IPS-15b (cell line): ENCODE measurements around the gene CHDH.

Experiments used
- H3K27me3 ChIP-seq: one replicate; pipeline ENCODE4 v1.6.1; 2013; ENCODE audit warnings: low read length; ENCODE audit not compliant: control insufficient read depth, insufficient read depth
- H3K36me3 ChIP-seq: one replicate; pipeline ENCODE4 v1.6.1; 2013; ENCODE audit warnings: low read length; ENCODE audit not compliant: control insufficient read depth, insufficient read depth
- H3K4me1 ChIP-seq: one replicate; pipeline ENCODE4 v1.6.1; 2013; ENCODE audit warnings: mild to moderate bottlenecking, low read length; ENCODE audit not compliant: control insufficient read depth, insufficient read depth
- H3K4me3 ChIP-seq: one replicate; pipeline ENCODE4 v1.5.1; 2013; ENCODE audit warnings: low read depth, low read length
- H3K9ac ChIP-seq: one replicate; pipeline ENCODE4 v1.6.1; 2013; ENCODE audit warnings: low read depth, mild to moderate bottlenecking, low read length
- H3K9me3 ChIP-seq: one replicate; pipeline ENCODE4 v1.6.1; 2013; ENCODE audit warnings: mild to moderate bottlenecking, low read length; ENCODE audit not compliant: control insufficient read depth, insufficient read depth

The CHDH gene

DNA sequence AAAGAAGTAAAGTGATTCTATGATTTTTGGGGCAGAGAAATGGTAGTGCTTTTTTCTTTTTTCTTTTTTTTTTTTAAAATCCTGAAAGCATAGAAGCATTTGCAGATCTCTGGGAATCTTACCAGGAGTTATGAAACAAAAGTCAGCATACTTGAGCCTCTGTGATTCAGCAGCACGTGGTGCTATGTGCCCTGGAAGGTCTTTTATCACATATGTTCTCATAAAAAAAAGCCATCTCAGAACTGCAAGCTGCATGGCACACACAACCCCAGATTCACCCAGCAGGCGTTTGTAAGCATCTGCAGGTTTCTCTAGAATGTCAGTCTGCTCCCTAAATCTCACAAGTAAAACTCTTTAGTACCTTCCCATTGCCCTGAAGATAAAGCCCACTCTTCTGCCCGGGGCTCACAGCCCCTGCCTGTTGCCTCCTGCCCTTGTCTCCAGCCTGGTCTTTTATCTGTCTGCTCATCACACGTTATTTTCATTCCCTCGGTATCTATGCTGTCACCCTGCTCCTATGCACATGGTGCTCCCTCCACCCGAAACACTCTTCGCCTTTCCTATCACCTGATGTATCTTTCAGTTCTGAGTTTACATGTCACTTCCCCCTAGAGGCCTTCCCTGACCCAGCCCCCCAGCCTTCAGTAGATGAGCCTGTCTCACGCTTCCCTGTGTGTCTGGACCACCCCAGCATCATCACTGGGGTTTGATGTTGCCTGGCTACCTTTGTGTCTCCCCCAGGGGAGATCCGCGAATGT lies 72.4 kb downstream of the CHDH start:
- no peaks in the 10 kb centered on the region for H3K9me3 ChIP-seq
- H3K4me1 ChIP-seq, result peaks cover 2% of the 10 kb centered on the region
- no peak overlapping the region for H3K9ac ChIP-seq
- no peaks in the 10 kb centered on the region for H3K36me3 ChIP-seq
- H3K4me3 ChIP-seq, result no peak overlapping the region
- no peaks in the 10 kb centered on the region for H3K27me3 ChIP-seq

DNA sequence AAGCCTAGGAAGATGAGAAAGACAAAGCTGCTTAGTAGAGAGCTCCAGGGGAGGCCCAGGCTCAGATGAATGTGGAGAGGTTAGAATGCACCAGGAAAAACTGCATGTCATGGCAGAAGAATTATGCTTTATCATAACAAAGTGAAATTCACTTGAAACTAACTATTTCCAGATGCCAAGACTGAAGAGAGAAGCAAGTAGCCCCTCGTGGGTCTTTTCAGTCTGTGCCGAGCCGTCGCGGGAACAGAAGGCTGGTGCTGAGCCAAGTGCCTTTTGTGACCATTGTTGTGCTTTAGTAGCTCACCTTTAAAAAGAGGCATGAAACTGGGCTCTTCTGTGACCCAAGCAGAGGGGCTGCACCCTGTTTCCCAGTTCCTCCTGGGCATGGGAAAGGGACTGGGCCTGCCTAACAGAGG lies 73.2 kb downstream of the CHDH start:
- peaks cover 2% of the 10 kb centered on the region for H3K4me1 ChIP-seq
- no peaks in the 10 kb centered on the region for H3K36me3 ChIP-seq
- H3K9ac ChIP-seq, result no peak overlapping the region
- no peaks in the 10 kb centered on the region for H3K27me3 ChIP-seq
- no peak overlapping the region for H3K4me3 ChIP-seq
- H3K9me3 ChIP-seq, result no peaks in the 10 kb centered on the region

DNA sequence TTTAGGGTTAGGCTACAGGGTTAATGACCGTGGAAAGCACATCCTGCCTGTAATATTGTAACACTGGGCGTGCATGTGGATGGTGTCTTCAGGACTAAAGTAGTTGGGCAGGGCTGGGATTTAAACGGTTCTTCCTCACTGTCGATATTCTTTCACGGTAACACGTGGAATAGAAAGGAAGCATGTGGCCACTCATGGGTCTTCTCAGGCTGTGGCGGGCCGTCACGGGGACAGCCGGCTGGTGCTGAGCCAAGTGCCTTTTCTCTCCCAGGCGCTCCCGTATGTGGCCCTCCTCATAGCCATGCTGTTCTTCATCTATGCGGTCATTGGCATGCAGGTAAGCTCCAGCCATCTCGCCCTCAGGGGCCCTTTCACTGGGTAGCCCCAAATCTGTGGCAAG lies 73.7 kb downstream of the CHDH start:
- H3K4me1 ChIP-seq, result peaks cover 2% of the 10 kb centered on the region

DNA sequence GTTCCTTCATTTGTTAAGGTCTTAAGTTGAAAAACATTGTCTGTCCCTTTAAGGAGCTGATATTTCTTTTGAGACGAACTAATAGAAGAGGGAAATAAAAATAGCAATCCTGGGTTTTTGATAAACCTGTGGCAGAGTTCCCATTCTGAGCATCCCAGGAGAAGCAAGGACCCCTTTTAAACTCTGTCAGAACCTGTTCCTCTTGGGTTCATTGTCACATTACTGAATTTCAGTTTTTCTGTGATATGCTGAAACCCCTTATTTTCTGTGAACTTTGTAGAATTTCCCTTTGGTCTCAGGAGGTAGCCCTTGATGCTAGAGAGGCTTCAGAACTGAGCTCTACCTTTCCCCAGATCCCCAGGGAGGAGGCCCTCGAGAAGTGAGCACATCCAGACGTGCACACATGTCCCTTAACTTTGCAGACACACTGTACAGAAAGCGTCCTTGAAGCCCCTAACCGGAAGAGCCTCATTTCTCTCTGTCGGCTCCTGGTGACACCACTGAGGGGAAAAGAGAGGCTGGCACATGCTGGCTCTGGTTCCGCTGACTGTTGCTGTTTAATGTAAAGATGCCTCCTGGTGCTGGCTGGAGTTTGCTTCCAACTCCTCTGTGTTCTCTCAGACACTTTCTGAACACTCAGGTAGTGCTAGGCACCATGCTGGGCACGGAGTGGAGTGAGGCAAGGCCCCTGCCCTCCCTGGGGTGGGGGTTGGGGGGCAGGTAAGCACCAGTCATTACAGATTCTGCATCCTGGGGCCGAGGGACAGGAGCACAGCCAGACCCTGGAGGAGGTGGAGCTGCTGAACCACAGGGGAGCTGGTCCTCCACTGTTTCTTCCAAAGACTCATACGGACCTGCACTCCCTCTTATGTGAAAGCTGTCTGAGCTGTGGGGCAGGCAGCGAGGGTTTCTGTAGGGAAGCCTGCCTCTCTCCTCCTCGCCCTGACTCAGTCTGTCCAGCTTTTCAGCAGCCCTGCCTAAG lies 77.5 kb downstream of the CHDH start:
- no peaks in the 10 kb centered on the region for H3K36me3 ChIP-seq
- H3K4me3 ChIP-seq, result no peak overlapping the region
- H3K27me3 ChIP-seq, result no peaks in the 10 kb centered on the region
- H3K4me1 ChIP-seq, result peaks cover 2% of the 10 kb centered on the region
- no peak overlapping the region for H3K9ac ChIP-seq
- H3K9me3 ChIP-seq, result no peaks in the 10 kb centered on the region

More for the DNA sequence above, 73.7 kb downstream of the CHDH start:
- Histone ChIP-seq H3K9me3 (no peaks in the 10 kb centered on the region), H3K27me3 (no peaks in the 10 kb centered on the region), H3K4me3 (no peak overlapping the region), H3K36me3 (no peaks in the 10 kb centered on the region), H3K9ac (no peak overlapping the region)

DNA sequence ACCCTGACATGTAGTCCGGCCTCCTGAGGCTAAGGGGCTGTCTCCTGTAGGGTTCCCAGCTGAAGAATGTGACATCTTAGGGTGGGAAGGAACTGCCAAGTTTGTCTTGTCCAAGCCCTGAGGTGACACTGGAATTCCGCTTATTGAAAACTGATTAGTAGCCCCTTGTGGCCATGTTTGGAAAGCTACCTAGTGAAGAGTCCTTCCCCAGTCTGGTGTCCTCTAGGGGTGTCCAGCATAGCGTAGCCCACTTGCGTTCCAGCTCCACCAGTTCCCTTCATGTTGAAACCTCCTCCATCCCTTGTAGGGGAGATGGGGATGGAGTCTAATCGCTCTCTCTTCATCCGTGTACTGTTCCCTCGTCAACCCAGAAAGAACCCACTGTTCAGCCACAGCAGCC lies 79.5 kb downstream of the CHDH start:
- Histone ChIP-seq H3K36me3 (no peaks in the 10 kb centered on the region), H3K4me3 (no peak overlapping the region), H3K27me3 (no peaks in the 10 kb centered on the region), H3K9ac (no peak overlapping the region), H3K9me3 (no peaks in the 10 kb centered on the region), H3K4me1 (peaks cover 2% of the 10 kb centered on the region)

DNA sequence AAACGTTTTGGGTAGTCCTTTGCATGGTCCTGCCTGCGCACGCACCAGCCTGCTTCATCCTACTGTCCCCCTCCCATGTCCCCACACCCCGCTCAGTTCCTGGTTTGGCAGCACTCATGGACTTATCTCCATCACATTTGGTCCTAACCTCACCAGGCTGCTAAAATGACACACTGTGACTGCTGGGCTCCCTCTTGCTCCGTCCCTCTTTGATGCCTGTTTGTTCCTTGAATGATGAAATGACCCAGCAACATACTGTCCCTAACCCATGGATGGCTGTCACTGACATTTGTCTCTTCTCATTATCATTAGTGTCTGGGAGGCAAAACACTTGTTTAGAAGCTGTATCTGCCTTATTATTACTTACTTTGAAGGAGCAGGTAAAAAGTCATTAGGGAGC lies 80.5 kb downstream of the CHDH start:
- H3K27me3 ChIP-seq, result no peaks in the 10 kb centered on the region
- H3K9me3 ChIP-seq, result no peaks in the 10 kb centered on the region

DNA sequence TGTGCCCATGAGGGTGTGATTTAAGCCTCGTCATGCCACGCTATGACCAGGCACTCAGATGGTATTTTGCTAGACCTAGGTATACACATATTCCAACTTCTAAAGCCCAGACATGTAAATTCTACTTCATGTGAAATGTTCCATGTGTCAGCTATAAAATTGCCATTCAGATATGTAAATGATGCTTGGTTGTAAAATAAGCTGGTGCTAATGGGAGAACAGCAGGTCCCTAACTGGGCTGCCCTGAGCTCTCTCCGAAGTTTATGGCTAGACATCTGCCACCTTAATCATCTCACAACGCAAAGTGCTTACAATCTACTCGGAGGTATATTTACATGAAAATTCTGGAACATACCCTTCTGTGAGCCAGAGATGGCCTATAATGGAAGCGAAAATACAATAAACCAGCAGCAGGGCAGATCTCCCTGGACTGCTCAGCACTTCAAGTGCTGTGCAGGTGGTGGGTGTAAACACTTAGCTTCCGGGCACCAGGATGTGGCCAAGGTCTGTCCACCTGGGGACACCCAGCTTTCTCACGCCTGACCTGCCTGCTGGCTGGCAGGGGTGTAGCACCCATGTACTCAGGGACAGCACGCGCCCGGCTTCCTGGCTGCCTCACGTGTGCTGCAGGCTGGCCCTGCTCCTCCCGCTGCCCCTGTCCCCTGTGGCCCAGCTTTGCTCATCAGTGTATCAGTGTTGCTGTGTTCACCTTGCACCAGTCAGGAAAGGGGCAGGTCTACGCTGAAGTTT lies 82.0 kb downstream of the CHDH start:
- H3K36me3 ChIP-seq, result no peaks in the 10 kb centered on the region
- H3K4me3 ChIP-seq, result no peak overlapping the region
- H3K9me3 ChIP-seq, result no peaks in the 10 kb centered on the region
- H3K27me3 ChIP-seq, result no peaks in the 10 kb centered on the region
- peaks cover 2% of the 10 kb centered on the region for H3K4me1 ChIP-seq
- H3K9ac ChIP-seq, result no peak overlapping the region

More for the DNA sequence above, 80.5 kb downstream of the CHDH start:
- H3K4me3 ChIP-seq, result no peak overlapping the region
- no peak overlapping the region for H3K9ac ChIP-seq
- H3K4me1 ChIP-seq, result peaks cover 2% of the 10 kb centered on the region
- no peaks in the 10 kb centered on the region for H3K36me3 ChIP-seq

DNA sequence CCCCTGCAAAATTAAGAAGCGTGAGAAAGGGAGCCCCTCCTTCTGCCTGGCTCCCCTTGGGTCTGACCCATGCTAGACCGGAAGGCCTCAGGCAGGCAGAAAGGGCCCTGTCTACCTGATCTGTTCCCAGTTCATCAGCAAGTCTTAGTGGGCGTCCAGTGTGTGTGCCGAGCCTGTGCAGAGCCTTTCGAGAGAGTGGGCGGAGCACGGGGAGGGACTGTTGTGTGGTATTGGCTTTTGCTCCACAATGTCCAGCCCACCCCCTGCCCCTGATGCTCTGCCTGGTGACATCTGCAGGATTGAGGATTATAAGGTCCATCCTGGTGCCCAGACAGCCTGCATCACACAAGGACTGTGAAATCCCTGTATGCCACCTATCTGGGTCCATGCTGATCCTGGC lies 82.9 kb downstream of the CHDH start:
- no peaks in the 10 kb centered on the region for H3K36me3 ChIP-seq

More for the DNA sequence above, 82.9 kb downstream of the CHDH start:
- H3K9ac ChIP-seq, result no peak overlapping the region
- no peaks in the 10 kb centered on the region for H3K4me1 ChIP-seq
- no peaks in the 10 kb centered on the region for H3K27me3 ChIP-seq
- no peaks in the 10 kb centered on the region for H3K9me3 ChIP-seq
- no peak overlapping the region for H3K4me3 ChIP-seq
